HUES64 (cell line): ENCODE measurements around the gene LAPTM4A.
A peak's percentile ranks its signal among the peaks of the same experiment; 100 is the strongest.

Experiments used
- H3K27ac ChIP-seq: 2 replicates; pipeline ENCODE4 v1.7.0; 2013; ENCODE audit warnings: low read depth, low read length, inconsistent platforms
- H3K27me3 ChIP-seq: 2 replicates; pipeline ENCODE4 v1.6.1; 2013; ENCODE audit warnings: mild to moderate bottlenecking, low read length; ENCODE audit not compliant: insufficient read depth
- H3K36me3 ChIP-seq: 2 replicates; pipeline ENCODE4 v1.6.1; 2013; ENCODE audit warnings: mild to moderate bottlenecking, low read length; ENCODE audit not compliant: insufficient read depth
- H3K4me1 ChIP-seq: 2 replicates; pipeline ENCODE4 v1.6.1; 2013; ENCODE audit warnings: mild to moderate bottlenecking, low read length, moderate library complexity; ENCODE audit not compliant: insufficient read depth
- H3K4me3 ChIP-seq: 2 replicates; pipeline ENCODE4 v1.5.1; 2013; ENCODE audit warnings: mild to moderate bottlenecking, low read length, moderate library complexity
- H3K9ac ChIP-seq: 2 replicates; pipeline ENCODE4 v1.6.1; 2013; ENCODE audit warnings: mild to moderate bottlenecking, low read depth, low read length
- H3K9me3 ChIP-seq: 2 replicates; pipeline ENCODE4 v1.6.1; 2013; ENCODE audit warnings: low read depth, low read length; ENCODE audit not compliant: insufficient read depth
- WGBS: fragments of 150-250, 120-280 bp; methylation state at CpG from one replicate; pipeline ENCODE4 v1.1.7; 2013; ENCODE audit warnings: missing lambda C conversion rate; 5-methylcytosine and 5-hydroxymethylcytosine counted together

The LAPTM4A gene

DNA sequence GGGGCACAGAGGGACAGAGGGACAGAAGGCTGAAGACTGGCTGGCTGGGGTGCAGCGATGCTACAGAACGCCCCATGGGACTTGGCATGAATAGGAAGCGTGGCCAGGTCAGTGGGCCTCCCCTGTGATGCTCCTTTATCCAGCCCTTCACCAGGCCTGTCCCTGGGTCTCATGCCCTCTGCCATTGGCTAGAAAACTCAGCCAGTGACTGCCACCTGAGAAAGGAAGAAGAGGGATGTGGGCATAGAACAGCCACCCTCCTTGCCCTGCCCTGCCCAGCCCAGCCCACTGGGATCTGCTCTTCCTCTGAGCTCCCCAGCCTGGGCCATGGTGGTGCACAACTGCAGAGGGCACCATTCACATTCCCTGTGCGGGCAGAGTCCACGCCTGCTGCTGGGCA lies 10.5 kb upstream of the LAPTM4A start:
- no peaks in the 10 kb centered on the region for H3K4me1 ChIP-seq
- H3K9me3 ChIP-seq, result no peaks in the 10 kb centered on the region
- no peaks in the 10 kb centered on the region for H3K27me3 ChIP-seq
- no peaks in the 10 kb centered on the region for H3K36me3 ChIP-seq
- H3K9ac ChIP-seq, result no peak overlapping the region
- H3K4me3 ChIP-seq, result no peak overlapping the region
- no peak overlapping the region for H3K27ac ChIP-seq
- WGBS, result 92% methylated on average over 5 of the region's 5 CpGs

DNA sequence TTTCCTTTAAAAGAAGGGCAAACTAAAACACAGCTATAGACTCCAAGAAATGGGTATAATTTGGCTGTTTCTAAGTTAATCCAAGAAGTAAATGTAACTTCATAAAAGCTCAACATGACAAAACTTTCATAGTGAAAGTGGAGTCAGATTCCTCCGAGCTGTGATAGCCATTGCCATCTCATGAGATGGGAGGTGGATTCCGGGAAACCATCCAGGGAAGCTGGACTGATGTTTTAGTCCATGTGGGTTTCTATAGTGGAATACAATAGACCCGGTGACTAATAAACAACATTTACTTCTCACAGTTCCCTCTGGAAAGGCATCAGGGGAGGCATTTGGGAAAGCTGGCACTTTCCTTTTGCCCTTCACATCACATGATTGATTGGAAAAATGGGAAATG lies 10.0 kb upstream of the LAPTM4A start:
- Histone ChIP-seq H3K27ac (no peak overlapping the region), H3K4me3 (no peak overlapping the region)
- 97% methylated on average over 2 of the region's 3 CpGs for WGBS

DNA sequence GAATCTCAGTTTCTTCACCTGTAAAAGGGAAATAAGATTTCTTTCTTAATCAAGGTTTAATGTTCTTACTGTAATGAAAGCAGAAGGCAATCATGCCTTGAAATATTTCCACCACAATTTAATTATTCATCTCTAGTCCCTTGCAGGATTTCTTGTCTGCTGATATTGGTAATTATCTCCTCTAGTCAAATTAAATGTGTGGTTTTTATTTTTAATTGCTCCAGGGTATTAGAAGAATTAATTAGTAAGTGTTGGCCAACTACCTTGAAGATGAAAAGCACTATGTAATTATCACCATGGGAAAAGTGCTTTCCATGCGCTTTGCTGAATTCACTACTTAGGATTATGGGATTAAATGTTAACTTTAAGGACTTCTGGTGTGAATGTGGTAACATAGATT lies 8.7 kb upstream of the LAPTM4A start:
- Histone ChIP-seq H3K36me3 (no peaks in the 10 kb centered on the region), H3K4me3 (no peak overlapping the region), H3K27me3 (no peaks in the 10 kb centered on the region), H3K27ac (no peak overlapping the region), H3K4me1 (no peaks in the 10 kb centered on the region), H3K9me3 (no peaks in the 10 kb centered on the region), H3K9ac (no peak overlapping the region)
- 89% methylated on average over 1 of the region's 1 CpG for WGBS

More for the DNA sequence above, 10.0 kb upstream of the LAPTM4A start:
- Histone ChIP-seq H3K4me1 (no peaks in the 10 kb centered on the region), H3K9me3 (no peaks in the 10 kb centered on the region), H3K36me3 (no peaks in the 10 kb centered on the region), H3K9ac (no peak overlapping the region), H3K27me3 (no peaks in the 10 kb centered on the region)

DNA sequence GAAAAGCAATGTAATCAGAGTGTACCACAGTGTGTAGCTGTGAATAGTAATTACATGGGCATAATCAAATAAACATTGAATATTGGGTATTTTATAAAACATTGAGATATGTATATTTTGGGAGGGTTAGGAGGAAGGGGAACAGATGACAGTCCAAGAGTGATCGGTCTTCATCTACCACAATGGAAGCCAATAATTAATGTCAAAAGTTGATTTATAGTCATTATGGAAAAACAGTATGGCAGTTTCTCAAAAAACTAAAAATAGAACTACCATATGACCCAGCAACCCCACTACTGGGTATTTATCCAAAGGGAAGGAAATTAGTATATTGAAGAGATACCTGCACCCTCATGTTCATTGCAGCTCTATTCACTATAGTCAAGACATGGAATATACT lies 5.8 kb upstream of the LAPTM4A start:
- no peaks in the 10 kb centered on the region for H3K36me3 ChIP-seq
- no peaks in the 10 kb centered on the region for H3K27me3 ChIP-seq
- peaks cover 6% of the 10 kb centered on the region; the same call in 1 of the 2 replicates for H3K4me1 ChIP-seq
- H3K9me3 ChIP-seq, result no peaks in the 10 kb centered on the region
- H3K9ac ChIP-seq, result no peak overlapping the region
- no peak overlapping the region for H3K4me3 ChIP-seq
- H3K27ac ChIP-seq, result no peak overlapping the region
- WGBS, result 100% methylated on average over 1 of the region's 1 CpG

DNA sequence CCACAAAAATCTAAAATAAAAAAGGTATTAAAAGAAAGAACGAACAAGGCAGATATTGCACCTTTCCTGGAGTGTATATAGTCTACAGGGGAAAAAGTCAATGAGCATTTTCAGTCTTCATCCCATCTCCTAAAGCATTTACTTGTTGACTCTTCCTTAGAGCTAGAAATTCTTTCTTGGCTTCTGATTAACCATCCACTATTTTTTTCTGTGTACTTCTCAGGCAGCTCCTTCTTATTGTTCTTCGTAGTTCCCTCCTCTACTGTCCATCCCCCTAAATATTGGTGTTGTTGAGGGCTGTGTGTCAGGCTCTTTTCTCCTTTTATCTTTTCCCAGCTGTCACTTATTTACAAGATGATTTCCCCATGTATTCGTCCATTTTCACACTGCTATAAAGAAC lies 3.5 kb upstream of the LAPTM4A start:
- Histone ChIP-seq H3K4me3 (no peak overlapping the region), H3K9ac (no peak overlapping the region), H3K9me3 (no peaks in the 10 kb centered on the region), H3K27me3 (no peaks in the 10 kb centered on the region), H3K27ac (no peak overlapping the region), H3K4me1 (peaks cover 6% of the 10 kb centered on the region; the same call in 1 of the 2 replicates), H3K36me3 (no peaks in the 10 kb centered on the region)
- WGBS, result no CpG with 5 or more reads among the region's 3 CpGs

DNA sequence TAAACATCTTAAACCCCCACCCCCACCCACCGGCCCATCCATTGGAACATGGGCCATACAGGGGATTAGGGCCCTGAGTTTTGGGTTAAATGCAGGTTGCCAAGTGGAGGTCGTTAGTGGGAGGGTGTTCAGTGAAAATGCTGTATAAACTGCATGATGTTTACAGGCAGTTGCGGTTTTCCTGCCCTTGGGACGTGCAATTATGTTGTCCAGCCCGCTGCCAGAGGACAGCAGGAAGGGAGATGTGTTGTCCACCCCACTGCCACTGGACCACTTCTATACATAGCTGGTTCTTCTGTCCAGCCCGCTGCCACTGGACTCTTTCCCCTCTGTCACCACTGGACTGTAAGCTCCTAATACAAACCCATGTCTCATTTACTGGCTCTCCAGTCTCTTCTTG lies 2.7 kb upstream of the LAPTM4A start:
- Histone ChIP-seq H3K27me3 (no peaks in the 10 kb centered on the region), H3K36me3 (no peaks in the 10 kb centered on the region), H3K27ac (no peak overlapping the region), H3K4me3 (no peak overlapping the region), H3K9ac (no peak overlapping the region), H3K4me1 (peaks cover 9% of the 10 kb centered on the region; the same call in 1 of the 2 replicates), H3K9me3 (no peaks in the 10 kb centered on the region)
- WGBS, result 95% methylated on average over 6 of the region's 6 CpGs

DNA sequence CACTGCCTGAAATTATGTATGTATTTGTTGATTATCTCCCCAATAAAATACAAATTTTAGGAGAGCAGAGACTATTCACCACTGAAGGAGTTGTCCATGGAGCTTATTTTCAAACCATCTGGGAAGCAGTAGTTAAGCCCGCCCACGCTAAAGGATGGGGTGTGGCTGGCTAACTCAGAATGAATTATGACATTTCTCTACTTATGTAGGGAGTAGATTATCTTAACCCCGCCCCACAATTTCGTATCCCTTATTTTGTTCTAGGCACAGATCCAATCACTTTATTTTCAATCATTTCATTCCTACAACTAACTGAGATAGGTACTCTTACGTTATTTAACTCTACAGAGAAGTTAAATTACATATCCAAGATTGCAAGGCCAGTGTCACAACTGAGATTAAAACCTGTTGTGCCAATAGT lies 1.4 kb upstream of the LAPTM4A start:
- Histone ChIP-seq H3K4me1 (peaks cover 19% of the 10 kb centered on the region), H3K27ac (peak overlapping the region; percentile 91; the same call in 1 of the 2 replicates), H3K9me3 (no peaks in the 10 kb centered on the region), H3K4me3 (peak overlapping the region; percentile 80), H3K27me3 (no peaks in the 10 kb centered on the region), H3K9ac (peak overlapping the region; percentile 88), H3K36me3 (no peaks in the 10 kb centered on the region)
- WGBS, result 69% methylated on average over 5 of the region's 5 CpGs

DNA sequence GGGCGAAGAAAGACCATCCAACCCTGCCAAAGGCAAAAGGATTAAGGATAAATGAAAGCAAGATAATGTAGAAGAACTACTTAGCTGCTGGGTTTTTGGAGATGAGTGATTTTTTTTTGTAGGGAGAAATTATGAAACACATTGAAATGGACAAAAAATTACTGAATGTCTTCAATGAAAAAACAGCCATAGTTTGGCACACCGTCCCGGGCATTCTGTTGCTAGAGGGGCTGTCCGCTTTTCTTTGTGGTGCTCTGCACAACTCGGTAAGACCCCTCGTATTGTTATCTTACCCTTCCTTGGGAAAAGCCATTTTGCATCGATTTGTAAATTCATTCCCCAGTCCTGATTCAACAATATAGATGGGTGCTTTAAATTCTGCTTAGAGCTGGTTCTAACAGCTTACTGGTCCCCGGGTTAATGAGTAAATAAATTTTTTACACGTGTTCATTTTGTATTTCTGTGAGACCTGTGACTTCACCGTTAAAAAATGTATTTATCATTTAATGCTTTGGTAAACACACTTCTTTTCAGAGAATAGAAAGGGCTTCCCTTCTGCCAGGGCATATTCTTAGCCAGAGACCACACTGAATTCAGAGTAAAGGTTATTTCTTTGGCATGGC lies 912 bp upstream of the LAPTM4A start:
- H3K9ac ChIP-seq, result peak overlapping the region; percentile 88
- H3K27me3 ChIP-seq, result no peaks in the 10 kb centered on the region
- no peaks in the 10 kb centered on the region for H3K9me3 ChIP-seq
- 6% methylated on average over 9 of the region's 10 CpGs for WGBS
- peak overlapping the region; percentile 91 for H3K27ac ChIP-seq
- peaks cover 19% of the 10 kb centered on the region for H3K4me1 ChIP-seq
- H3K36me3 ChIP-seq, result no peaks in the 10 kb centered on the region
- peak overlapping the region; percentile 80 for H3K4me3 ChIP-seq

DNA sequence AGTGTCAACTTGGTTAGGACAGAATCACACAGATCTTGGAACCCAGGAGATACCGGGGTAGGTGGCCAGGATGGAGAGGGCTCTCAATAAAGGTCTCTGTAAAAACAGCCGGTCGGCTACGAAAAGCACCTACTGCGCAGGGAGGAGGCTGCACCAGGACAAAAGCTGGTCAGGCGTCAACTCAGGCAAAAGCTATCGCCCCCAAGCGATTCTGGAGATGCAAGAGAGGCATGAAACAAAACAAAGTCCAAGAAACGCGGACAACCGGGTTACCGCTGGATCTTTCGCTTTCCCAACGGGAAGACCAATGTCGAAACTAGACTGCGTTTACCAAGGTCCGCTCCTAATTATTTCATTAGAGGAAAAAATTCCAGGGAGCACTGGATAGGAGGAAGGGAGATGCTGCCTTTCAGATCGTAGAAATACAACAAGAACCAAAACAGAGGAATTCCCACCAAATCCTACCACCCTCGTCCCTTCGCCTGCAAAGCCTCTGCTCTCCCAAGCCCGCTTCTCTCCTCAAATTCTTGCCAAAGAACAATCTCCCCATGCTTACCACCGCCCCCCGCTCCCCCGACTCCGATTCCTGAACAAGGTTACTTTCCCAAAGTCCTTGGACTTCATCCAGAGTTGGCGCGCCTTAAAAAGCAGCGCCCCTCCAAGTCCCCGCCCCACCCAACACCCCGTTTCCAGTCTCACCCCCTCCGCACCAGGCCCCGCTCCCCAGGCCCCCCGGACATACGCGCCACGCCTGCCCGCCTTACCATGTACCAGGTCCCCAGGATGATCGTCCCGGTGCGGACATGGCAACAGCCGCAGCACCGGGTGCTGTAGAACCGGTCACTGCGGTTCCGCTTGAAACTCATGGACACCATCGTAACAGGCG lies 539 bp downstream of the LAPTM4A start:
- Histone ChIP-seq H3K27me3 (no peaks in the 10 kb centered on the region), H3K9ac (peak overlapping the region; percentile 70), H3K4me3 (peak overlapping the region; percentile 80), H3K36me3 (no peaks in the 10 kb centered on the region), H3K9me3 (no peaks in the 10 kb centered on the region), H3K4me1 (peaks cover 19% of the 10 kb centered on the region), H3K27ac (peak overlapping the region; percentile 91)
- under 1% methylated on average over 47 of the region's 47 CpGs for WGBS

DNA sequence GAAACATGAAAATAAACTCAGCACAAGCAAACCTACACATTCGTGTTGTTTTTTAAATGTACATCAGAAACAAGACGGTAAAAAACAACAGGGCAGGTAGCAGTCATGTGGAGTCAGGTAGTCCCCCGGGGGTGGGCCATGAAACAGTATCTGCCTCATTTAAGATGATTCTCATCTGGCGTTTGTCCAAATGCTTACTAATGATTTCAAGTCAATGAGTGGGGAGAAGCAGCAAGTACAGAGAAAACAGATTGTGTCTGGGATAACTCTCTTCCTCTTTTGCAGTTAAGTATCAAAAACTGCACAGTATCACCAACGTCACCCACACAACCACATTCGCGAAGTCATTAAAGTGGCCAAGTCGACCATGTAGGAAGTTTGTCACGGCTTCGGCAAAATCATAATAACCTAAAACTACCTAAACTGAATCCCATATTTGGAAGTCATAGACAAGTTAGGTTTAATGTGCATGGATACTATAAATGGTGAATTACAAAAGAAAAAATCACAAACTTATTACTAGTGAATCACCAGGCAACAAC lies 1.3 kb downstream of the LAPTM4A start:
- peaks cover 19% of the 10 kb centered on the region for H3K4me1 ChIP-seq
- H3K27me3 ChIP-seq, result no peaks in the 10 kb centered on the region
- H3K27ac ChIP-seq, result peak overlapping the region; percentile 53
- H3K9me3 ChIP-seq, result no peaks in the 10 kb centered on the region
- 5% methylated on average over 10 of the region's 10 CpGs for WGBS
- peak overlapping the region; percentile 70 for H3K9ac ChIP-seq
- peak overlapping the region; percentile 80 for H3K4me3 ChIP-seq
- H3K36me3 ChIP-seq, result no peaks in the 10 kb centered on the region; the same call in 1 of the 2 replicates

DNA sequence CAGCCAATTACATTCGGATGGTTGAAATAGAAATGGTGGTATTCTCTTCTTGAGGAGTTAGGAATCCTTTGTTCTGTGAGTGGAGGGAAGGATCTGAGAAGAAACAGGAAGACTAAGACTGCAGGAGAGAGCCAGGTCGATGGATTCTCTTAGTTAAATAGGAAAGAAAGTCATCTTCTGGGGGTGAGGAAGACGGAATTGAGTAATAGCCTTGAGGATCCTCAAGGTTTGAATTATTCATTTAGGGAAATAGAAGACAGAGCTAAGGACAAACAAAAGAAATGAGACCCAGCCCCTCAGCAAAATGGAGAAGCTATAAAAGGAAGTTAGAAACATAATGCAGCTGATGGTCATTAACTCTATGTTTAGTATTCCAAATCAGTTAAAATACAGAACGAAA lies 1.8 kb downstream of the LAPTM4A start:
- Histone ChIP-seq H3K4me1 (peaks cover 19% of the 10 kb centered on the region), H3K4me3 (peak overlapping the region; percentile 80), H3K27me3 (no peaks in the 10 kb centered on the region), H3K36me3 (no peaks in the 10 kb centered on the region; the same call in 1 of the 2 replicates), H3K9ac (peak overlapping the region; percentile 70), H3K9me3 (no peaks in the 10 kb centered on the region), H3K27ac (peak overlapping the region; percentile 53)
- 3% methylated on average over 3 of the region's 4 CpGs for WGBS
